GM12878 (cell line): Measurements from ENCODE around the gene THBS3. TPM values are rescaled to one million over a fixed set of nuclear protein-coding genes. Genes with fewer than 3 reads are reported as not detected.

Source experiments
- ATAC-seq: fragments of 200-7000 bp; cut with Tn5 transposase; 3 replicates; pipeline ENCODE4 v1.9.1; 2020; ENCODE audit warnings: mild to moderate bottlenecking, moderate library complexity
- BruUV-seq: library from RNA; stranded (reverse); fragments of 400-500 nt; replicated peaks from 2 replicates; lab custom pipeline; 2021; lab: Mats Ljungman, UMichigan
- CTCF ChIA-PET: fragments of 300-600 bp; sonication (Branson Sonifier 250); formaldehyde crosslinking; extraction: SDS; loops from one replicate; lab custom pipeline; 2021; ENCODE audit warnings: inconsistent platforms; lab: Yijun Ruan, JAX
- POLR2A ChIA-PET: fragments of 350-600 bp; formaldehyde crosslinking; extraction: SDS; loops from one replicate; lab custom pipeline; 2021; ENCODE audit warnings: inconsistent platforms; lab: Charles Lee
- RAD21 ChIA-PET: fragments of 300-600 bp; sonication (Branson Sonifier 250); formaldehyde crosslinking; loops from one replicate; lab custom pipeline; 2023; ENCODE audit warnings: antibody characterized with exemption; ENCODE audit not compliant: unreplicated experiment; lab: Charles Lee
- SMC1A ChIA-PET: fragments of 300-600 bp; sonication (Branson Sonifier 250); formaldehyde crosslinking; loops from one replicate; lab custom pipeline; 2023; ENCODE audit not compliant: unreplicated experiment, uncharacterized antibody; lab: Charles Lee
- DNase-seq: peaks from one replicate; pipeline ENCODE4 v3.0.0-alpha.2; 2011; ENCODE audit warnings: low read depth, low spot score
- FAIRE-seq: peaks from 3 replicates; lab custom pipeline; 2011; peaks lifted over from hg19 to GRCh38; lab: Jason Lieb, UNC
- H2AFZ ChIP-seq: 2 replicates; pipeline ENCODE4 v1.6.0; 2011; ENCODE audit warnings: low read depth, low read length, control low read depth; ENCODE audit not compliant: control insufficient read depth
- H3K27ac ChIP-seq: 2 replicates; pipeline ENCODE4 v1.5.1; 2011; ENCODE audit warnings: control low read depth; ENCODE audit not compliant: control insufficient read depth, insufficient read depth
- H3K27me3 ChIP-seq, 2 experiments: replicated peaks in 1 of 2; 2 replicates each; pipeline versions ENCODE4 v1.6.0 to v1.6.1; 2011; ENCODE audit warnings: low read length in 1 of 2; ENCODE audit not compliant: control insufficient read depth in 2 of 2, insufficient read depth in 2 of 2
- H3K36me3 ChIP-seq, 2 experiments: 2 replicates each; pipeline ENCODE4 v1.5.1; 2011; ENCODE audit warnings: low read length in 1 of 2; ENCODE audit not compliant: control insufficient read depth in 2 of 2, insufficient read depth in 2 of 2
- H3K4me1 ChIP-seq: 2 replicates; pipeline ENCODE4 v1.6.1; 2011; ENCODE audit warnings: mild to moderate bottlenecking, low read length, moderate library complexity, mixed read lengths; ENCODE audit not compliant: control insufficient read depth, insufficient read depth
- H3K4me2 ChIP-seq: 2 replicates; pipeline ENCODE4 v1.6.0; 2011; ENCODE audit warnings: control low read depth; ENCODE audit not compliant: control insufficient read depth, insufficient read depth
- H3K4me3 ChIP-seq: fragments of 200-600 bp; sonication (generic); 2 replicates; pipeline ENCODE4 v1.5.1; 2016
- H3K79me2 ChIP-seq: 2 replicates; pipeline ENCODE4 v1.6.0; 2011; ENCODE audit warnings: low read length; ENCODE audit not compliant: control insufficient read depth, insufficient read depth
- H3K9ac ChIP-seq: 2 replicates; pipeline ENCODE4 v1.8.0; 2011; ENCODE audit warnings: low read length, control low read depth, mixed read lengths; ENCODE audit not compliant: control insufficient read depth, insufficient read depth
- H3K9me3 ChIP-seq: replicated peaks from 3 replicates; pipeline ENCODE4 v1.5.1; 2011; ENCODE audit warnings: mild to moderate bottlenecking, low read length; ENCODE audit not compliant: control insufficient read depth, insufficient read depth
- H4K20me1 ChIP-seq: 2 replicates; pipeline ENCODE4 v1.6.0; 2011; ENCODE audit not compliant: control insufficient read depth, insufficient read depth
- BCL3 ChIP-seq: IDR thresholded peaks from 2 replicates; pipeline ENCODE4 v1.6.1; 2011; ENCODE audit warnings: borderline replicate concordance, low read depth, mild to moderate bottlenecking, moderate library complexity, low read length; ENCODE audit not compliant: insufficient read depth, poor library complexity, severe bottlenecking
- NBN ChIP-seq: fragments of 450-650 bp; IDR thresholded peaks from 2 replicates; pipeline ENCODE4 v1.6.1; 2016
- NR2F1 ChIP-seq: fragments of 450-650 bp; conservative IDR thresholded peaks from 2 replicates; pipeline ENCODE4 v1.6.1; 2017; ENCODE audit warnings: mild to moderate bottlenecking
- ZBTB40 ChIP-seq: fragments of 450-650 bp; IDR thresholded peaks from 2 replicates; pipeline ENCODE4 v1.6.1; 2016; ENCODE audit warnings: mild to moderate bottlenecking, moderate library complexity, borderline replicate concordance
- WGBS: methylation state at CpG from one replicate; pipeline ENCODE4 v1.1.6; 2016; ENCODE audit warnings: low lambda C conversion rate; ENCODE audit not compliant: insufficient replicate concordance, insufficient coverage; ENCODE audit errors: missing lambda C conversion rate; 5-methylcytosine and 5-hydroxymethylcytosine counted together
- in situ Hi-C: fragments of 300-500 bp; cut with MboI; formaldehyde crosslinking; loops from 9 replicates; pipeline ENCODE4 v1.14.3; 2018; ENCODE audit warnings: mixed read lengths
- intact Hi-C: fragments of 100-400 bp; cut with micrococcal nuclease; formaldehyde crosslinking; loops from one replicate; pipeline ENCODE4 v1.14.2; 2022; ENCODE audit not compliant: unreplicated experiment
- polyA plus RNA-seq, 11 experiments: library from polyadenylated mRNA; depleted of rRNA in 4 of 11; unstranded in 6 of 11; stranded (reverse) in 5 of 11; fragments of >200 nt; fragmentation: Nextera tagmentation in 4 of 11; fragmentation: Illumina TruSeq in 1 of 11; extraction: Ambion mirVana in 4 of 11; extraction: Trizol in 1 of 11; gene quantifications; 1 replicate in 1 of 11; 2 replicates in 10 of 11; pipeline versions ENCODE4 v1.2.1 to v1.2.3, GENCODE V29; 2011 to 2016; ENCODE audit warnings: inconsistent platforms in 2 of 11, missing spikeins in 2 of 11, low read depth in 1 of 11
- total RNA-seq, 4 experiments: library from RNA; depleted of rRNA in 3 of 4; stranded (reverse); fragments of >200 nt in 3 of 4; fragmentation: Illumina TruSeq in 1 of 4; extraction: Trizol in 1 of 4; gene quantifications; 2 replicates each; pipeline versions ENCODE4 v1.2.1 to v1.2.3, GENCODE V29; 2013 to 2021

THBS3 gene
- total and polyA plus RNA-seq, 10 of the 15 experiments (the other 5 are each of a cell fraction or from before 2014, with no cell fraction given) = 0.66 to 3.6 (median 2.0) TPM

GRCh38 chr1:155228096-155228427, 20.4 kb upstream of the THBS3 start:
- peak overlapping the region; percentile 87 for H3K4me2 ChIP-seq
- ATAC-seq = no peak
- ChIA-PET POLR2A (interaction anchor here (0.6 to 6.9 kb wide), 7 partner anchors 14 to 80 kb away, joined by 3 to 84 read pairs (median 4); partner anchors contain the start of genes FDPS, KRTCAP2, MTX1 and THBS3), RAD21 (interaction anchor here (1.2 to 6.5 kb wide), 3 partner anchors 20 to 137 kb away, joined by 3 to 85 read pairs (median 3); partner anchors contain the start of genes MTX1 and THBS3), SMC1A (interaction anchor here (3.0 to 6.7 kb wide), 2 partner anchors 20 to 34 kb away, joined by 7 to 89 read pairs; partner anchors contain the start of genes MTX1 and THBS3), CTCF (interaction anchor here (0.7 to 7.0 kb wide), 10 partner anchors 12 to 622 kb away, joined by 3 to 61 read pairs (median 14); partner anchors contain the start of genes KRTCAP2 and TRIM46)
- no peaks in the 10 kb centered on the region; a peak in 1 of 4 replicates for H3K36me3 ChIP-seq
- H3K79me2 ChIP-seq = peaks cover 22% of the 10 kb centered on the region
- no peaks in the 10 kb centered on the region for H4K20me1 ChIP-seq
- peaks cover 34% of the 10 kb centered on the region for H3K4me1 ChIP-seq
- 17% methylated on average over 9 of the region's 9 CpGs for WGBS
- no peak for DNase-seq
- no TSS peak for BruUV-seq
- peak overlapping the region; percentile 92 for H2AFZ ChIP-seq
- TF ChIP-seq BCL3 (no peak), NBN (0 out of 2 replicates have a peak, but pooled peaks have one; percentile 15), NR2F1 (peak; percentile 44; the same call in 1 of the 2 replicates), ZBTB40 (peak; percentile 51; the same call in 1 of the 2 replicates)
- H3K4me3 ChIP-seq = peak overlapping the region; percentile 66
- FAIRE-seq = no peak
- H3K27ac ChIP-seq = peak overlapping the region; percentile 96
- H3K9me3 ChIP-seq = no peaks in the 10 kb centered on the region
- in situ Hi-C loops = no loop called here
- intact Hi-C loops = no loop called here
- H3K9ac ChIP-seq = peak overlapping the region; percentile 94
- no peaks in the 10 kb centered on the region for H3K27me3 ChIP-seq
